GM19324 (cell line): ENCODE results near the gene MTHFD1L.
"Not testable (repeated sequence)": the region's sequence is repeated elsewhere in the genome, so short reads cannot be mapped to it uniquely, and the experiment has no call there.

Experiments used
- ATAC-seq: cut with Tn5 transposase; IDR thresholded peaks from one replicate; pipeline ENCODE4 v1.9.1; 2021; ENCODE audit warnings: mild to moderate bottlenecking, moderate library complexity; ENCODE audit not compliant: unreplicated experiment, low FRiP score

Gene MTHFD1L

GRCh38 chr6:151109869-151110575 is 244.5 kb downstream of the MTHFD1L start:
- ATAC-seq: no peak

GRCh38 chr6:151110576-151110905 is 245.0 kb downstream of the MTHFD1L start:
- ATAC-seq: no peak

GRCh38 chr6:151111670-151112069 is 246.2 kb downstream of the MTHFD1L start:
- no peak for ATAC-seq

DNA sequence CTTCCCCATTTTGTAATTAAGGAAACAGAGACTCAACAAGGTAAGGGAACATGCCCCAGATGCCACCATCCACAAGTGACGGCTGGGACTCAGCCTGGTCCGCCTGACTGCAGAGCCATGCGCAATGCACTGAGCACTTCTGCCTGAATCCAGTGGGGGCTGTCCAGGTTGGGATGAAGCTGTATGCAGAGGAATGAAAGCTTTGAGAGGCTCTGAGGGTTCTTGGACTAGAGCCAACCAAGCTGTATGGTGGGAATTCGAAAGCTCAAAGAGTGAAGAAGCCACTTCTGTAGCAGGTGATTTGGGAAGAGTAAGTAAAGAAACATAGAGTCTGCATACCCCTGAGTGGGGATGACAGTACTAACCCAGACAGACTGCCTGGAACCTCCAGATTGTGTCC is 246.6 kb downstream of the MTHFD1L start:
- ATAC-seq: no peak

DNA sequence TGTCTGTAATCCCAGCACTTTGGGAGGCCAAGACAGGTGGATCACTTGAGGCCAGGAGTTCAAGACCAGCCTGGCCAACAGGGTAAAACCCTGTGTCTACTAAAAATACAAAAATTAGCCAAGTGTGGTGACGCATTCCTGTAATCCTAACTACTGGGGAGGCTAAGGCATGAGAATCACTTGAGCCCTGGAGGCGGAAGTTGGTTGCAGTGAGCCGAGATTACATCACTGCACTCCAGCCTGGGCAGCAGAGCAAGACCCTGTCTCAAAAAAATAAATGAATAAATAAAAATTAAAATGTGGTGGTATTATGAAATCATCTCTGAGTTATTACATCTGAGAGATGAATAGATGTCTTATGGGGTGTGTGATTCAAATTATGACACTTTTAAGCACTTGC is 247.4 kb downstream of the MTHFD1L start:
- ATAC-seq: not testable (repeated sequence)

GRCh38 chr6:151113641-151114040 is 248.1 kb downstream of the MTHFD1L start:
- ATAC-seq: no peak

DNA sequence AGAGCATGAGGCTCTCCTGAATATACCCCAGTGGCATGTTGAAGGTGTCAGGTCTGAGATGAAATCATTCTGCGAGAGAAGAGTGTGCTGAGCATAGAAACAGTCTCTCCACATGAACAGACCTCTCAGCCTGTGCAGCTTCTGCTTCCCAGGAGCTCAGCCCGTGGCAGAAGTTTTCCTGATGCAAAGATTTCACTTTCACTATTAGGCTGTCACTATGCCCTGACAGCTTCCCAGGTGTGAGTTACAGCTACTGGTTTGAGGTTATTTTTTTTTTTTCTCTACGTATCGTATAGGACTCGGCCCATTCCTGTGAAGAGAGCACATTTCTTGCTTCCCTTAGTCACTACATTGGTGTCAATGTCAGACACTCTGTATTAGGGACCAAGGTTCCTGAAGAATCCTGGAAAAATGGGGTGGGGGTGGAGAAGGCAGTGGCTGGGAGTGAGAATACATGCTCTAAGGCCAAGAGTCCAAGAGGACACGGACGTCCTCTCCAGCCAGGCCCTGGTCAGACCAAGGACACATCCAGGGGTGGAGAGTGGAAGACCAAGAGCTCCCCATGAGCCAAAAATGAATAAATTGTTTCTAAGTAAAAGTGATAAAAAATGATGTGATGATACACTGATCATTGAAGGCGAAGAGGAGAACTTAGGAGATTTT is 253.1 kb downstream of the MTHFD1L start:
- no peak for ATAC-seq

- no peak for ATAC-seq
These were observed 254.5 kb downstream of the MTHFD1L start for GRCh38 chr6:151119823-151120524.

- no peak for ATAC-seq
These were observed 256.4 kb downstream of the MTHFD1L start for GRCh38 chr6:151121900-151122299.

- not testable (repeated sequence) for ATAC-seq
These were observed 258.1 kb downstream of the MTHFD1L start for GRCh38 chr6:151123641-151124040.

DNA sequence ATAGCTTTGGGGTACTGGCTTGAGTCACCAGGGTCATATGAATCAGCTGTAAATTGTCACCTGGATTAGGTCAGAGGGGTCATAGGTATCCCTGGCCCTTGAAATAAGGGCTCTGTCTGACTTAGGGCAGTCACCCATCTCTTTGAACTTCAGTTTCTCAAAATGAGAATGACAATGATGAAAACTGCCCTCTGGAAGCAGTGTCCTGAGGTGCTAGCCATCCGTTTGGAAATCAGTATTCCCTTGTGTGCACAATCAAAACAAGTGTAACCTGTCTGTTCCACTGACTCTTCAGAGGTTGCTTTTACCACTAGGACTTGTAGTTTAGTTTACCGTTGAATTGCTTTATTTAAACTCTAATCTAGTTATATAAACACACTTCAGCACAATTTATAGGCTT is 259.7 kb downstream of the MTHFD1L start:
- not testable (repeated sequence) for ATAC-seq

DNA sequence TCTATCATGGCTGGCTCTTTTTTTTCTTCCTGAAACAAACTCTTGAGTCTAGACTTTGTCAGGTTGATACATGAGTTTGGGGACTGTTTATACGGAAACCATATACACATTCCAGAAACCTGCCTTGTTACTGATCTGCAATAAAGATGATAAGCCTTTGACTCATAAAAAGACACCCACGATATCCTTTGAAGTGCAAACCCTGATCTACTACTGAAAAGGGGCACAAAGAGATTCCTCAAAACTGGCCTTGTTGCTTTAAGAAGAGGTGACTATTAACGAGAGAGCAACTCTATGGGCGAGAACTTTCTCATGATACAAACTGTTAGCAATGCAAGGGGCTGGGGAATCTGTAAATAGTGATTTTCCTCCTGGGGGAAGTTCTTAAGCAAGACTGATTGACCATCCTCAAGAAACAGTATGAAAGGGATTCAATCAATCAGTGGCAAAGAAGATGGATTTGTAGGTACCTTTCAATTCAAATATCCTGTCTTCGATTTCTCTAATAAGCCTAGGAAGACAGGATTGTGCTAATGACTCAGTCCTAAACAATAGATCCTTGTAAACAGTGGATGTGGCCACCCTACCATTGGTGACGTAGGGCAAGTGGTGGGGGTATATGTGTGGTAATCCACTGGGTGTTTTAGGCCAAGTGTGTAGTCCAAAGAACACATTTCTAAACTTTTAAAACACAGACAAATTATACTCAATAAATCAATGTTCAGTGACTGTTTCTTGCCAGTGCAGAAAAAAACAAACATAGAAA is 260.3 kb downstream of the MTHFD1L start:
- not testable (repeated sequence) for ATAC-seq

DNA sequence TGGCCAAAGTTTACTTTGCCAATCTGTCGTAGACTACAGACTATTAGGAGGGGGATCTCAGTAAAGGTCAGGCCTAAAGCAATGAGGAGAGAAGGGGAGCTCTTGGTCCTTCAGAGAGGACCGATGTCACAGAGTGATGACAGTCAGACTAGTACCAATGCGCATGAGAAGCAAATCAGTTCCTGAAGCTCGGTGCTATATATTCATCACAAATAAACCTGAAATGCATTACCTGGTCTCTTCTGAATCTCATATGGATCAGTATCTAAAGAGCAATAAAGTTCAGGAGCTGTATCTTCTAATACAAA is 260.9 kb downstream of the MTHFD1L start:
- not testable (repeated sequence) for ATAC-seq

GRCh38 chr6:151127133-151127798 is 261.8 kb downstream of the MTHFD1L start:
- not testable (repeated sequence) for ATAC-seq

DNA sequence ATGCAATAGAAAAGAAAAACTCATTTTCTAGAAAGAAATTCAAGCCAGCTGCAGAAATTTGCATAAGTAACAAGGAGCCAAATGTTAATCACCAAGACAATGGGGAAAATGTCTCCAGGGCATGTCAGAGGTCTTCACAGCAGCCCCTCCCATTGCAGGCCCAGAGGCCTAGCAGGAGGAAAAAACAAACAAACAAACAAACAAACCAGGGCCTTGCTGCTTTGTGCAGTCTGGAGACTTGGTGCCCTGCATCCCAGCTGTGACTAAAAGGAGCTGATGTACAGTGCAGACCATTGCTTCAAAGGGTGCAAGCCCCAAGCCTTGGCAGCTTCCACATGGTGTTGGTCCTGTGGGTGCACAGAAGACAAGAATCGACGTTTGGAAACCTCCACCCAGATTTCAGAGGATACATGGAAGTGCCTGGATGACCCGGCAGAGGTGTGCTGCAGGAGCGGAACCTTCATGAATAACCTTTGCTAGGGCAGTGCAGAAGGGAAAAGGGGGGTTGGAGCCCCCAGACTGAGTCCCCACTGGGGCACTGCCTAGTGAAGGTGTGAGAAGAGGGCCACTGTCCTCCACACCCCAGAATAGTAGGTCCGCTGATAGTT is 263.4 kb downstream of the MTHFD1L start:
- no peak for ATAC-seq

- ATAC-seq: no peak
These were observed 264.8 kb downstream of the MTHFD1L start for GRCh38 chr6:151130329-151130728.

- no peak for ATAC-seq
These were observed 266.0 kb downstream of the MTHFD1L start for GRCh38 chr6:151131324-151132007.

- ATAC-seq: no peak
These were observed 270.7 kb downstream of the MTHFD1L start for GRCh38 chr6:151136141-151136755.

DNA sequence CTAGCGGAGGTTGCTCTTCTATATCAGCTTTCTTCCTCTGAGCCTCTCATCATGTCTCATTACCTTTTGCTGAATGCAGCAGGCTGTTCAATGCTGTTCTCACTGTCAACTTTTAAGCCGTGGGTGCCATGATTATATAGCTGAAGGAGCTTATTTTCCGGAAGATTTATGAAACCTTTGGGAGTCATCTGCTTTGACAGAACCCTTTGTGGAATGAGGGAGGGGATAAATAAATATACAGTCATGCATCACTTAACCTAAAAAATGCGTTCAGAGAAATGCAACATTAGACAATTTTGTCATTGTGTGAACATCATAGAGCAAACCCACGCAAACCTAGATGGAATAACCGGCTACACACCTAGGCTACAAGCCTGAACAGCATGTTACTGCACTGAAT is 272.0 kb downstream of the MTHFD1L start:
- no peak for ATAC-seq
